Duodenal mucosa (tissue), 2 donors: Measurements from ENCODE around the gene RHOT1.
"Not testable (repeated sequence)": the region's sequence is repeated elsewhere in the genome, so short reads cannot be mapped to it uniquely, and the experiment has no call there.

Experiments used
- H3K27ac ChIP-seq: one replicate; pipeline ENCODE4 v1.7.0; 2013; ENCODE audit warnings: low read depth, low read length
- H3K27me3 ChIP-seq, 2 donors: one replicate each; pipeline ENCODE4 v1.7.0; 2013; ENCODE audit warnings: low read length in 2 of 2, control low read depth in 1 of 2; ENCODE audit not compliant: insufficient read depth in 2 of 2, control insufficient read depth in 1 of 2
- H3K36me3 ChIP-seq, 2 donors: one replicate each; pipeline ENCODE4 v1.7.0; 2013; ENCODE audit warnings: low read length in 2 of 2, control low read depth in 1 of 2; ENCODE audit not compliant: insufficient read depth in 2 of 2, control insufficient read depth in 1 of 2
- H3K4me1 ChIP-seq, 2 donors: one replicate each; pipeline ENCODE4 v1.7.0; 2013; ENCODE audit warnings: low read length in 2 of 2, control low read depth in 1 of 2; ENCODE audit not compliant: insufficient read depth in 2 of 2, control insufficient read depth in 1 of 2
- H3K4me3 ChIP-seq, 2 donors: one replicate each; pipeline ENCODE4 v1.7.0; 2013; ENCODE audit warnings: low read length in 2 of 2, low read depth in 1 of 2
- H3K9ac ChIP-seq, 2 donors: one replicate each; pipeline ENCODE4 v1.7.0; 2013; ENCODE audit warnings: low read length in 2 of 2, low read depth in 1 of 2
- H3K9me3 ChIP-seq, 2 donors: one replicate each; pipeline ENCODE4 v1.7.0; 2013; ENCODE audit warnings: low read length in 2 of 2, control low read depth in 1 of 2; ENCODE audit not compliant: control insufficient read depth in 1 of 2

The RHOT1 gene

GRCh38 chr17:32179526-32179925, 37.2 kb downstream of the RHOT1 start:
- not testable (repeated sequence) for H3K9me3 ChIP-seq, H3K27me3 ChIP-seq, H3K9ac ChIP-seq, H3K4me1 ChIP-seq, H3K27ac ChIP-seq, H3K4me3 ChIP-seq
- H3K36me3 ChIP-seq = peaks cover 5 to 52% of the 10 kb centered on the region in 2 donors

GRCh38 chr17:32180262-32180661, 38.0 kb downstream of the RHOT1 start:
- H3K9me3 ChIP-seq, H3K27ac ChIP-seq, H3K27me3 ChIP-seq, H3K9ac ChIP-seq, H3K4me3 ChIP-seq, H3K4me1 ChIP-seq: not testable (repeated sequence)
- H3K36me3 ChIP-seq = peaks cover 0 to 46% of the 10 kb centered on the region in 2 donors

DNA sequence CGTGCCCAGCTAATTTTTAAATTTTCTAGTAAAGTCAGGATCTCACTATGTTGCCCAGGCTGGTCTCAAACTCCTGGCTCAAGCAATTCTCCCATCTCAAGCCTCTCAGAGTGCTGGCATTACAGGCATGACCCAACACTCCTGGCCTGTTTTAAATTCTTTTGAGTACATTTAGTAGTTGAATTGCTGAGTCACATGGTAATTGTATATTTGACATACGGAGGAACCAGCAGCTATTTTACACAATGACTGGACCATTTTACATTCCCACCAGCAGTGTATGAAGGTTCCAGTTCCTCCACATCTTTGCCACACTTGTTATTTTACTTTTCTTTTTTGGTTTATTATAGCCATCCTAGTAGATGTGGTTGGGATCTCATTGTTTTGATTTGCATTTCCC, 43.6 kb downstream of the RHOT1 start:
- Histone ChIP-seq H3K4me3 (no peak overlapping the region), H3K4me1 (no peaks in the 10 kb centered on the region), H3K9ac (no peak overlapping the region), H3K9me3 (no peaks in the 10 kb centered on the region), H3K36me3 (peaks cover 0 to 20% of the 10 kb centered on the region in 2 donors), H3K27me3 (no peaks in the 10 kb centered on the region), H3K27ac (no peak overlapping the region)

GRCh38 chr17:32187271-32187670, 45.0 kb downstream of the RHOT1 start:
- Histone ChIP-seq H3K9ac (no peak overlapping the region), H3K27me3 (no peaks in the 10 kb centered on the region), H3K9me3 (no peaks in the 10 kb centered on the region), H3K27ac (no peak overlapping the region), H3K4me3 (no peak overlapping the region), H3K4me1 (no peaks in the 10 kb centered on the region), H3K36me3 (peaks cover 0 to 10% of the 10 kb centered on the region in 2 donors)

GRCh38 chr17:32189343-32189742, 47.0 kb downstream of the RHOT1 start:
- Histone ChIP-seq H3K36me3 (peaks cover 2 to 17% of the 10 kb centered on the region in 2 donors), H3K9ac (no peak overlapping the region), H3K9me3 (no peaks in the 10 kb centered on the region), H3K4me3 (no peak overlapping the region), H3K27ac (no peak overlapping the region), H3K27me3 (no peaks in the 10 kb centered on the region), H3K4me1 (no peaks in the 10 kb centered on the region)

- Histone ChIP-seq H3K36me3 (peaks cover 7 to 29% of the 10 kb centered on the region in 2 donors), H3K27ac (no peak overlapping the region), H3K27me3 (no peaks in the 10 kb centered on the region), H3K9me3 (no peaks in the 10 kb centered on the region), H3K9ac (no peak overlapping the region), H3K4me3 (no peak overlapping the region), H3K4me1 (no peaks in the 10 kb centered on the region)
Observed at GRCh38 chr17:32191306-32191705, 49.0 kb downstream of the RHOT1 start.

GRCh38 chr17:32192379-32192778, 50.1 kb downstream of the RHOT1 start:
- Histone ChIP-seq H3K9me3 (no peaks in the 10 kb centered on the region), H3K4me1 (no peaks in the 10 kb centered on the region), H3K4me3 (no peak overlapping the region), H3K9ac (no peak overlapping the region), H3K27ac (no peak overlapping the region), H3K27me3 (no peaks in the 10 kb centered on the region), H3K36me3 (peaks cover 10 to 27% of the 10 kb centered on the region in 2 donors)

GRCh38 chr17:32197987-32198386, 55.7 kb downstream of the RHOT1 start:
- H3K4me1 ChIP-seq = no peaks in the 10 kb centered on the region
- H3K27ac ChIP-seq = no peak overlapping the region
- no peak overlapping the region for H3K4me3 ChIP-seq
- peaks cover 17 to 57% of the 10 kb centered on the region in 2 donors for H3K36me3 ChIP-seq
- H3K9ac ChIP-seq = no peak overlapping the region
- no peaks in the 10 kb centered on the region for H3K9me3 ChIP-seq
- no peaks in the 10 kb centered on the region for H3K27me3 ChIP-seq

- Histone ChIP-seq H3K27me3 (no peaks in the 10 kb centered on the region), H3K36me3 (peaks cover 11 to 37% of the 10 kb centered on the region in 2 donors), H3K4me3 (no peak overlapping the region), H3K9me3 (no peaks in the 10 kb centered on the region), H3K27ac (no peak overlapping the region), H3K4me1 (peaks cover 0 to 5% of the 10 kb centered on the region in 2 donors), H3K9ac (no peak overlapping the region)
Observed at GRCh38 chr17:32206861-32207260, 64.6 kb downstream of the RHOT1 start.

- no peak overlapping the region for H3K4me3 ChIP-seq
- H3K36me3 ChIP-seq = peaks cover 14 to 38% of the 10 kb centered on the region in 2 donors
- H3K27me3 ChIP-seq = no peaks in the 10 kb centered on the region
- H3K4me1 ChIP-seq = peaks cover 0 to 5% of the 10 kb centered on the region in 2 donors
- H3K9ac ChIP-seq = no peak overlapping the region
- no peak overlapping the region for H3K27ac ChIP-seq
- no peaks in the 10 kb centered on the region for H3K9me3 ChIP-seq
Observed at GRCh38 chr17:32208436-32208835, 66.1 kb downstream of the RHOT1 start.

DNA sequence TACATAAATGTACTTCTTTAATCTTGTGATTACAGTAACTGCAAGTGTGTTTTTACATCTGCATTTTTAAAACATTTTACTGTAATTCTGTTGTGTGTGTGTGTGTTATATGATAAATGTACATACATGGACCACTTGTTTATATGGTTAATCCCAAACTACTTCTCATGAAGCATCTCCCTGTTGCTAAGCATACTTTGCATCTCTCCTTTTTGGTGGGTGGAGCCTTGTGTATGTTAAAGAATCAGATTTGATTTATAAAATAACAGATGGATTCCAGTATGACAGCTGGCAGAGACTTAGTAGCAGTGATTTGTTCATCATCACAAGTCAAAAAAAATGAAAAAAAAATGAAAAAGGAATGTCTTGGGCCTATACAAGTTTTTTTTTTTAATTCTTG, 67.3 kb downstream of the RHOT1 start:
- Histone ChIP-seq H3K4me3 (no peak overlapping the region), H3K27me3 (no peaks in the 10 kb centered on the region), H3K4me1 (peaks cover 0 to 5% of the 10 kb centered on the region in 2 donors), H3K36me3 (peaks cover 11 to 38% of the 10 kb centered on the region in 2 donors), H3K9me3 (no peaks in the 10 kb centered on the region), H3K27ac (no peak overlapping the region), H3K9ac (no peak overlapping the region)
